GM19452 (cell line): ENCODE measurements around the gene ITGA11.

ENCODE experiments used
- ATAC-seq: cut with Tn5 transposase; IDR thresholded peaks from one replicate; pipeline ENCODE4 v1.9.1; 2021; ENCODE audit not compliant: unreplicated experiment

Gene ITGA11

GRCh38 chr15:68375191-68375631 is 56.8 kb downstream of the ITGA11 start:
- no peak for ATAC-seq

DNA sequence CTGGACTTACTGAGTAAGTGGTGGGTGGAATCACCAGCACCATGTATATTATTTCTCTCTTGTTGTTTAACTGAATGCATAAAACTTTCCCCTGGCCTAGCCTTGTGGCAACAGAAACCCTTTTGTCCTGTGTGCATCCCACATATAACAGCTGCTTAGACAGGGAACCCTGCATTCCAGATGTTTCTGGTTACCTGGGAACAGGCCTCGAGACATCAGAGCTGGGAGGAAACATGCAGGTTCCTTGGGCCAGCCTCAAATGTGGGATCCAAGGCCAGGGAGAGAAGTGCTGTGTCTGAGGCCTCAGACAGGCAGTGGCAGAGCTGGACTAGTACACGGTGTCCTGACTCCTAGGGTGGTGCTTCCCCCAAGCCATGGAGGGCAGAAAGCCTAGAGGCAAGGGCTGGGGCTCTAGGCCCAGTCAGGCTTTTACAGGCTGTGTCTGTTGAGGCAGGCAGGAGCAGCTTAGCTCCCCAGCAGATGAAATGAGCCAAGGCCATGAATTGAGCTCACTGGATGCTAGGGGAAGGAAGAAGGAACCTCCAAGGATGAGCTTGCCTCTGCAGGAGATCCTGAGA is 57.7 kb downstream of the ITGA11 start:
- no peak for ATAC-seq

- no peak for ATAC-seq
These were observed 58.9 kb downstream of the ITGA11 start for GRCh38 chr15:68373028-68373427.

- no peak for ATAC-seq
These were observed 59.6 kb downstream of the ITGA11 start for GRCh38 chr15:68372291-68372811.

GRCh38 chr15:68371851-68372250 is 60.1 kb downstream of the ITGA11 start:
- ATAC-seq: no peak

- ATAC-seq: no peak
These were observed 60.8 kb downstream of the ITGA11 start for GRCh38 chr15:68371160-68371559.

DNA sequence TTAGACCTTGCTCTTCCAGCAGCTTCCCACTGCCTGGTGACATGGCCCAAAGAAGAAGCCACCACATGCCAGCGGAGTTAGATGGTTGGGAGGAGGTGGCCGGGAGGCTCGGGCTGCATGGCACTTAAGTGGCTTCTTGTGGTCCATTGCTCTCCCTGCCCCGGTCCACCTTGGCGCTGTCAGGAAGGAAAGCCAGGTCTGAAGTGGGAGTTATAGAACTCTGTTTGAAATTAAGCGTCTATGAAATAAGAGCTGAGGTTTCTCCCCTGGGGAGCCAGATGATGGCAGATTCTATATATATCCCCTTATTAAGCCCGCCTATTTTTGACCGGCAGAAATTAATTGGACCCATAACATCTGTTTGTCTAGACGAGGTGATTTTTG is 61.2 kb downstream of the ITGA11 start:
- ATAC-seq: no peak

GRCh38 chr15:68369931-68370767 is 61.8 kb downstream of the ITGA11 start:
- no peak for ATAC-seq

DNA sequence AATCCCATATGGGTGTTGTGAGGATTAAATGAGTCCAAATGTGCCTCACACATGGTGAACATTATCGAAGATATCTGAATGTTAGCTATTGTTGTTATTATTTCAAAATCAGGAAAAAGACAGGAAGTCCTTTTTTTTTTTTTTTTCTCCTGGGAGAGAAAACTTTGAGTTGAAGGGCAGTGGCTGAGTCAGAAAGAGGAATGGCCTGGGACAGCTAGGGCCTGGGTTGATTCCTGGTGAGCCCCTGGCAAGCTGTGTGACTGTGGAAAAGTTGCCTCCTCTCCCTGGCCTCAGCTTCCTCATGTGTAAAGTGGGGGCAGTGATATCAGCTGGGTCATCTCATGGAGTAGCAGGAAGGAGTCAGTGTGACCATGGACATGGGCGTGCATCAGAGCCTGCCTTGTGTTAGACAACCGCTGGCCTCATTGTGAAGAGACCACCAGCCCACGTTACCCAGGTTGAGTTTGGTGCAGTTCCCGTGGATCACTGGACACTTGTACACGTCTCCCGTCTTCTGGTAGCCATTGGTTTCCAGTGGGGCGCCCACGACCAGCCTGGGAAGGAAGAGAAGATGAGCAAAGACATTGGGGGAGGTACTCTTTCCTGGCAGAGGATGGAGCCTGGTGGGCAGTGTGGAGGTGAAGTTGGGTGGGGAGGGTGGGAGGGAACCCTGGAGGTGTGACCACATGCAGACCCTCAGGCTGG is 63.1 kb downstream of the ITGA11 start:
- ATAC-seq: no peak

GRCh38 chr15:68367992-68368391 is 64.0 kb downstream of the ITGA11 start:
- ATAC-seq: no peak

GRCh38 chr15:68367226-68367625 is 64.7 kb downstream of the ITGA11 start:
- ATAC-seq: no peak

DNA sequence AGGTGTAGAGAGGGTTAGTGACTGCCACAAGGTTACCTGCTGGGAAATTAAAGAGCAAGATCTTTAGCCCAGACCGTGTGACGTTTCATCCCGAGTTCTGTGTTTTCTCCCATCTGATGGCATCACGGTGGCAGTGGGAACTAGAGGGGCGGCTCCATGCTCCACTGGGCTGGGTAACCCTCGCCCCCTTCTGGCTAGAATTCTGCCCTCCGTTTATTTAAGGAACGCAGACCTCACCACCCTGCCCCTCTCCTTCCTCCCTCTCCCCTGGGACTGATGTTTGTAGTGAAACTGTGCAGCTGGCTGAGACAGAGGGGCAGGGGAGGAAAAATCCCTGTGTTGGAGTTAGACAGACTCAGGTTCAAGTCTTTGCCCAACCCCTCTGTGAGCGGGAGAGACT is 65.6 kb downstream of the ITGA11 start:
- no peak for ATAC-seq

DNA sequence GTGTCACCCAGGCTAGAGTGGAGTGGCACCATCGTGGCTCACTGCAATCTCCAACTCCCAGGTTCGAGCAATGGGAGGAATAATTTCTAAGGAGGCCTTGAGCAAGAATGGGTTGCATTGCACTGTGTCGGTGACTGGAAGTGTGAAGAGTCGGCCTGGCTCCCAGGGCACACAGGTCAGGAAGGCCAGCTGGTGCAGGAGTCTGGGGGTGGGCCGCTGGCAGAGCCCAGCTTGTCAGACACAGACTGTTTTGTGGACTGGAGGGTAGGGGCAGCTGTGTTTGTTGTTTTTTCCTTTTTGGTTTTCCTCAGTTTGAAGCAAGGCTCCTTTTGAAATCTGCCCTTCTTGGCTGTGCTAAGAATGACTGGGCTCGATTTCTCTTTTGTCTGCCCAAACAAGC is 66.2 kb downstream of the ITGA11 start:
- ATAC-seq: no peak

GRCh38 chr15:68365140-68365745 is 66.7 kb downstream of the ITGA11 start:
- no peak for ATAC-seq

DNA sequence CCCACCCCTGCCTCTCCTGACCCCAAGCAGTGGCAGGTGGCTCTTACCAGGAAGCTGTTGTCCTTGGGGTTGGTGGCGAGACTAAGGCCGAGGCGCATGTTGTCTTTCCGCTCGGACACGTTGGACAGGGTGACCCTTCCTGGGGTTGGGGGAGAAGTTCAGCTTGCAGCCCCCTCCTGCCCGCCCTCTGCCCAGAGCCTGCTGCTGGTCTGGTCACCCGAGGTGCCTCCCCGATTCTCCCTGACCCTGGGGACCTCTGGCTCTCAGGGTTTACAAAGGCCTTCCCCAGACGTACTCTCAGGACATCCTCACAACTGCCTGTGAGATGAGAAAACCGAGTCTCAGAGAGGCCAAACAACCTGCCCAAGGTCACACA is 67.3 kb downstream of the ITGA11 start:
- ATAC-seq: no peak

DNA sequence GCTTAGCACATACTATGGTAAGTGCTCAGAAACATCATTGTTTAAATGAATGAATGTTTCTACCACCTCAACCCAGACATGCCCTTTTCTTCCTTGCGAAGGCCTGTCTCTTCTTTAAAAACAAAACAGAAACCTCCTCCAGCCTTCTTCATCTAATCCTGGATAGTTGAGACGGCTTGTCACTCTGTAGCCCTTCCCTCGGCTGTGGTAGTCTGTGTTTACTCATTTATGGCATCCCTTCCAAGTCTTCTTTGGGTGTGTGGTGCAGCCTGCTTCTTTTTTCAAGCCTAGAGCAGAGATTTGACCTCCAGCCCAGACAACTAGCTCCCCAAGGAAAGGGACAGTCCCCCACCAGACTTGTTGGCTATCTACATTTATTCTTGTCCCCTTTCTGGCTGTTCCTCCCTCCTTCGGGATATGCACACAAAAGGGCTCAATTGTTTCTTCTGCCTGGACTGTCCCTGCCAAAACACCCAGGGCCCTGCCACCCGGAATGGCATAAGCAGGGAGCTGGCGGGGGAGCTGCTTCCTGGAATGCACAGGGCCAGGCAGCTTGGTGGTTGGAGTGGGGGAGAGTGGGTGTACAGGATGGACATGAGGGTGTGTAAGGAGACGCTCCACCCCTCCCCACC is 67.8 kb downstream of the ITGA11 start:
- no peak for ATAC-seq

GRCh38 chr15:68363353-68363752 is 68.6 kb downstream of the ITGA11 start:
- ATAC-seq: no peak

DNA sequence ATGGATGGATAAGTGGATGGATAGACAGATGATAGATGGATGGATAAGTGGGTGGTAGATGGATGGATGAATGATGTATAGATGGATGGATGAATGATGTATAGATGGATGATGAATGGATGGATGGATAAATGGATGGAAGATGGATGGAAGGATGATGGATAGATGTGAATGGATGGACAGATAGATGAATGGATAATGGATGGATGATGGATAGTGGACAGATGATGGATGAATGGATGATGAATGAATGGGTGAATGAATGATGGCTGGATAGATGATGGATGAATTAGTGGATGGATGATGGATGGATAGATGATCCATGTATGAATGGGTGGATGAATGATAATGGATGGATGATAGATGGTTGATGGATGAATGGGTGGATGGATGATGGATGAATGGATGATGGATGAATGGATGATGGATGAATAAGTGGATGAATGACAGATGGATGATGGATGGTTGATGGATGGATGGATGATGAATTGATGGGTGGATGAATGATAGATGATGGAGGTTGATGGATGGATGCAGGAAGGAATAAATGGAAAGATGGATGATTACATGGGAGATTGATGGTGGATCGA is 69.3 kb downstream of the ITGA11 start:
- no peak for ATAC-seq

DNA sequence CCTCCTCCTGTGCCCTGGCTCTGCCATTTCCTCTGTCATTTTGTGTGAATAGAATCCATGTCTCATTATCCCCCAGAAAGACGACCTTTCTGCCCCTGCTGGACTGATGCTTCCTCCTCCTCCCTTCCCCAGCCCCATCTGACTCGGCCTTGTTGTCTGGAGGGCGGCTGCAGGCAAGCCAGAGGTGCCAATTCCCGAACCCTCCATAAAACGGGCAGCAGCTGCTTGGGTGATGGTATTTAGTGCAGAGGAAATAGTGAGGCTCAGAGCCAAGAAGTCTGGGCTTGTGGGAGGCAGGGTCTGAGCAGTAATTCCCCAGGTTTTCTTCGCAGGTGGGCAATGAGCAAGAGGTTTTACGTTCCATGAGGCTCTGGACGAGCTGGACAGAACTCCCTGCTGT is 71.2 kb downstream of the ITGA11 start:
- ATAC-seq: no peak

DNA sequence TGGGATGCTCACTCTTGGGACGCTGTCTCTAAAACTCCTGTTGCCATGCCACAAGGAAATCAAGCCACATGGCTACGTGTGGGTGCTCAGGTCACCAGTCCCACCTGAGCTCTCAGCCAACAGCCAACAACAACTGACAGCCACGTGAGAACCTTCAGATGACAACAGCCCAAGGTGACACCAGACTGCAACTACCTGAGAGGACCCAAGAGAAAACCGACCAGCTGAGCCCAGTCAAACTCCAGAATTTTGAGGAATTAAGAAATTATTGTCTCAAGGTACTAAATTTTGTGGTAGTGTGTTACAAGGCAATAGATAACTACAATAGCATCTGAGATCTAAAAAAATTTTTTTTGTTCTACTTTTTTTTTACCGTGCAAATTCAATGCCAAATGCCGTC is 75.2 kb downstream of the ITGA11 start:
- no peak for ATAC-seq

- no peak for ATAC-seq
These were observed 77.0 kb downstream of the ITGA11 start for GRCh38 chr15:68354923-68355322.
